Measurements from ENCODE around the gene PELI3. TPM values are rescaled to one million over a fixed set of nuclear protein-coding genes. Genes with fewer than 3 reads are reported as not detected.

Gene PELI3
- 4.4 TPM in 2 replicates for total RNA-seq

GRCh38 chr11:66466225-66467033 lies at the start of gene PELI3:
Gene PELI3 (plus strand): TSS chr11:66466905. CDS start chr11:66468129, 1,224 bp downstream.

GRCh38 chr11:66420671-66421476 lies 45.8 kb upstream of the PELI3 start, which contains the start of gene NPAS4:
Gene NPAS4 (plus strand): TSS chr11:66421035. CDS start chr11:66421180, 145 bp downstream.

GRCh38 chr11:66438504-66439466 lies 27.9 kb upstream of the PELI3 start, which contains the start of gene MRPL11:
Gene MRPL11 (minus strand): TSS chr11:66438848. CDS start chr11:66438754, 94 bp downstream.

DNA sequence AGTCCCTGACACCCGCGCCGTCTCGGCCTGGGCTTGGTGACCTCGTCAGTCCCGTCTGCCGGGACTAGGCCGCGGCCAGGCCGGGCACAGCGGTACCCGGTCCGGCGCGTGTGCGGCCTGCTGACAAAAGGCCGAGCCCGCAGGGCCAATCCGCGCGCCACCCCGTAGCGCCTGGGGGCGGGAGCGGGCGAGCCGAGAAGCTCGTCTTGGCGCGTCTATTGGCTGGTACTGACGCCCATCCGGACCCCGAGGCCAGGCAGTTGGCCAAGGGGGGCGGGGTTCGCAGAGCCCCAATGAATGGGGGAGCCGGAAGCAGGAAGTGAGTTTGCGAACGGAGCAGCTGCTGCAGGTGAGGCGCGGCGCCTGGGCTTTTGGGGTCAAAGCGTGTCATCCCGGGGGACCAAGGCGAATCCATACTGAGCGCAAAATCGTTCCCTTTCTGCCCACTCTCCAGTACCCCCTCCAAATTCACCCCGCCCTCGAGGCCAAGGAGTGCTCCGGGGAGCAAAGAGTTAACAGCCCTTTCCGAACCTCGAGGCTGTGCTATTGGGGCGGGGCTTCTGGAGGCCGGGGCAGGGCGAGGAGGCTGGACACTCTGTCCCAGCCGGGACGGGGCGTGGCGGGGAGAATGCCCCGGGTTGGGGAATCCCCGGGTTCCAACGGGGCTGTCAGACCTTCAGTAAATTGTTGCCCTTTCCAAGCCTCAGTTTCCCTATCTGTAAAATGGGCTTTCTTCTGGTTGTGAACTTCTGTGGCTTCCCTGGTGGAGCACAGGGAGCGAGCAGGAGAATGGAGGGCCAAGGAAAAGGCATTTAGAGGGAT lies 13.6 kb downstream of the PELI3 start, which contains the start of gene DPP3:
DPP3 (plus strand) TSS at position 318 of the 822 bp plus-strand sequence. CDS start 1,767 bp downstream, outside the sequence.

GRCh38 chr11:66510271-66510989 lies 43.7 kb downstream of the PELI3 start, which contains the start of gene BBS1:
Gene BBS1 (plus strand): TSS chr11:66510635. CDS start chr11:66510660, 25 bp downstream.

Other genes with a start within 250 kb of the PELI3 start
- 6.3 and 8.3 TPM in 2 replicates for gene KLC2, start 209.2 kb upstream of the PELI3 start, total RNA-seq
- gene RAB1B, start 198.3 kb upstream of the PELI3 start, total RNA-seq = 62.6 and 66.1 TPM in 2 replicates
- 0.09 TPM in 1 of 2 replicates, not detected in the other for gene CNIH2, start 188.7 kb upstream of the PELI3 start, total RNA-seq
- 82.2 and 124 TPM in 2 replicates for gene YIF1A, start 177.8 kb upstream of the PELI3 start, total RNA-seq
- gene TMEM151A, start 175.0 kb upstream of the PELI3 start, total RNA-seq = not detected in 2 replicates
- 0.09 and 0.43 TPM in 2 replicates for gene CD248, start 149.9 kb upstream of the PELI3 start, total RNA-seq
- gene RIN1, start 130.5 kb upstream of the PELI3 start, total RNA-seq = 4.3 and 5.6 TPM in 2 replicates
- 52.0 and 57.8 TPM in 2 replicates for gene BRMS1, start 121.8 kb upstream of the PELI3 start, total RNA-seq
- gene B4GAT1, start 119.3 kb upstream of the PELI3 start, total RNA-seq = 15.8 and 23.2 TPM in 2 replicates
- 0.26 and 0.76 TPM in 2 replicates for gene SLC29A2, start 95.1 kb upstream of the PELI3 start, total RNA-seq
- not detected in 2 replicates for gene NPAS4, start 45.9 kb upstream of the PELI3 start, total RNA-seq
- 31.5 and 35.2 TPM in 2 replicates for gene MRPL11, start 28.1 kb upstream of the PELI3 start, total RNA-seq
- 36.2 and 42.4 TPM in 2 replicates for gene DPP3, start 13.5 kb downstream of the PELI3 start, total RNA-seq
- gene BBS1, start 43.7 kb downstream of the PELI3 start, total RNA-seq = 15.0 and 20.4 TPM in 2 replicates
- gene ZDHHC24, start 79.1 kb downstream of the PELI3 start, total RNA-seq = 12.9 and 14.8 TPM in 2 replicates
- not detected in 2 replicates for gene ACTN3, start 80.0 kb downstream of the PELI3 start, total RNA-seq
- 39.6 and 44.7 TPM in 2 replicates for gene CTSF, start 101.7 kb downstream of the PELI3 start, total RNA-seq
- 0.11 and 0.17 TPM in 2 replicates for gene CCDC87, start 126.2 kb downstream of the PELI3 start, total RNA-seq
- 28.3 and 29.9 TPM in 2 replicates for gene CCS, start 126.3 kb downstream of the PELI3 start, total RNA-seq
- gene RBM14, start 149.7 kb downstream of the PELI3 start, total RNA-seq = 16.5 and 18.7 TPM in 2 replicates
- gene RBM4, start 171.8 kb downstream of the PELI3 start, total RNA-seq = 132 and 183 TPM in 2 replicates
- gene RBM4B, start 211.0 kb downstream of the PELI3 start, total RNA-seq = 20.6 and 26.5 TPM in 2 replicates

All from dermis lymphatic vessel endothelial cell (primary cell).